ENCODE measurements around the gene CILP2.

DNA sequence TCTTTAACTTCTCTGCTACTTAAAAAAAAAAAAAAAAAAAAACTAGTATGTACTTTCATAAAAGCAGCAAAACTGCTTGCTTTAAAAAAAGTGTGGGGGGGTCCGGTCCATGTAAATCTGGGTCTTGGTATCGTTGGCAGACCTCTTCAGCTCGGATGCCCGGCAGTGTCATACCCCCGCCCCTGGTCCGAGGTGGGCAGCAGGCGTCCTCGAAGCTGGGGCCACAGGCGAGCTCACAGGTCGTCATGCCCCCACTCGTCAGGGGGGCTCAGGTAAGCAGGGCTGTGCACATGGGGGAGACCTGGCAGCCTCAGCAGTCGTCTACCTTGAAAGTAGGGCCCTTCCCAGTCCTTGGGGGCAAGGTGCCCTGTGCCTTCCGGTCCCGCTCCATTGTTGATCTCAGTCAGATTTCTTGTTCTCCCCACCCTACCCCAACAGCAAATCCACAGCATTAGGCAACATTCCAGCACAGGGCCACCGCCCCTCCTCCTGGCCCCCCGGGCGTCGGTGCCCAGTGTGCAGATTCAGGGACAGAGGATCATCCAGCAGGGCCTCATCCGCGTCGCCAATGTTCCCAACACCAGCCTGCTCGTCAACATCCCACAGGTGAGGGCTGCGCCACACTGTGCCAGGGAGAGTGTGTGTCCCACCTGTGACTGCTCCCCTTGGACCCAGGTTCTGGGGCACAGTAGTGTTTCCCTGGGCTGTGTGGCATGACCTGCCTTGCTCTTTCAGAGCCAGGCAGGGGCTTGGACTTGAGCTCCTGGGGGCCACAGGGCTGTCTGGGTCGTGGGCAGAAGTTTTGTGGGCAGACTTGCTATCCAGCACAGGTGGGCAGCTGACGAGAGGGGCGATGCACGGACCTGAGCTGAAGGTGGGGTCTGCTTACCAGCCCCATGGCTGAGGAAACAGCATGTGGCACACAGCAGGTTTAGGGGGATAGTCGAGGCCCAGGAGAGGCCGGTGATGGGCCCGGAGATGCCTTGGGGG lies 42.2 kb upstream of the CILP2 start:
- TF ChIP-seq, protein P1, sequence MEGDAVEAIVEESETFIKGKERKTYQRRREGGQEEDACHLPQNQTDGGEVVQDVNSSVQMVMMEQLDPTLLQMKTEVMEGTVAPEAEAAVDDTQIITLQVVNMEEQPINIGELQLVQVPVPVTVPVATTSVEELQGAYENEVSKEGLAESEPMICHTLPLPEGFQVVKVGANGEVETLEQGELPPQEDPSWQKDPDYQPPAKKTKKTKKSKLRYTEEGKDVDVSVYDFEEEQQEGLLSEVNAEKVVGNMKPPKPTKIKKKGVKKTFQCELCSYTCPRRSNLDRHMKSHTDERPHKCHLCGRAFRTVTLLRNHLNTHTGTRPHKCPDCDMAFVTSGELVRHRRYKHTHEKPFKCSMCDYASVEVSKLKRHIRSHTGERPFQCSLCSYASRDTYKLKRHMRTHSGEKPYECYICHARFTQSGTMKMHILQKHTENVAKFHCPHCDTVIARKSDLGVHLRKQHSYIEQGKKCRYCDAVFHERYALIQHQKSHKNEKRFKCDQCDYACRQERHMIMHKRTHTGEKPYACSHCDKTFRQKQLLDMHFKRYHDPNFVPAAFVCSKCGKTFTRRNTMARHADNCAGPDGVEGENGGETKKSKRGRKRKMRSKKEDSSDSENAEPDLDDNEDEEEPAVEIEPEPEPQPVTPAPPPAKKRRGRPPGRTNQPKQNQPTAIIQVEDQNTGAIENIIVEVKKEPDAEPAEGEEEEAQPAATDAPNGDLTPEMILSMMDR (conservative IDR thresholded peaks at IDR 0.05 in 1 of 2, IDR thresholded peaks at IDR 0.05 in 1 of 2; ENCODE audit: low read depth in 1 of 2, low read length in 2 of 2): no peak
- no peak for TF ChIP-seq EZH2 (IDR thresholded peaks at IDR 0.05; ENCODE audit: low read length, missing control alignments)

Measured in fibroblast of lung (primary cell).